ENCODE results near the gene KRT76. TPM values are rescaled to one million over a fixed set of nuclear protein-coding genes. Genes with fewer than 3 reads are reported as not detected.
"Not testable (repeated sequence)": the region's sequence is repeated elsewhere in the genome, so short reads cannot be mapped to it uniquely, and the experiment has no call there.

The KRT76 gene
- total RNA-seq, 2 donors from 2014 or later = not detected

DNA sequence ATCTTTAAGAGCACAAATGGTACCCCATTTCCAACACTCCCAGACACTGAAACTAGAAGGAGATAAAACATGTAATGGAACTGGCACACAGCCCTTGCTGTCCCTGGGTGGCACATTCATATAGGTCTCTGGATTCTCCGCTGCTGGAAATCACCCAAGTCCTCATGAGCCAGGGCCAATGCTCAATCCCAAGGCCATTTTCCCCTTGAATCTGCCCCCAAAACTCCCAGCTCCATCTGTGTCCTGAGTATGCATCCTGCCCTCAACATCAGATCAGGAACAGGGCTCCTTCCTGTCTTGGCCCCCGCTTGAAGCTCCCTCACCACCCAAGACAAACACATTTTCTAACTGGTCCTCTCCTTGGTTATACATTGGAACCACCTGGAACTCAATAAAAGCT is 24.6 kb downstream of the KRT76 start:
- Histone ChIP-seq H3K9me3 (no peaks in the 10 kb centered on the region), H3K27me3 (no peaks in the 10 kb centered on the region), H3K36me3 (no peaks in the 10 kb centered on the region), H3K4me3 (no peak overlapping the region), H3K27ac (no peak overlapping the region), H3K9ac (ENCODE audit: low read depth in 2 of 2, low read length in 2 of 2) (no peak overlapping the region), H3K4me1 (no peaks in the 10 kb centered on the region)
- intact Hi-C loops (cut with DNase I) = no loop called here
- TF ChIP-seq, protein P1, sequence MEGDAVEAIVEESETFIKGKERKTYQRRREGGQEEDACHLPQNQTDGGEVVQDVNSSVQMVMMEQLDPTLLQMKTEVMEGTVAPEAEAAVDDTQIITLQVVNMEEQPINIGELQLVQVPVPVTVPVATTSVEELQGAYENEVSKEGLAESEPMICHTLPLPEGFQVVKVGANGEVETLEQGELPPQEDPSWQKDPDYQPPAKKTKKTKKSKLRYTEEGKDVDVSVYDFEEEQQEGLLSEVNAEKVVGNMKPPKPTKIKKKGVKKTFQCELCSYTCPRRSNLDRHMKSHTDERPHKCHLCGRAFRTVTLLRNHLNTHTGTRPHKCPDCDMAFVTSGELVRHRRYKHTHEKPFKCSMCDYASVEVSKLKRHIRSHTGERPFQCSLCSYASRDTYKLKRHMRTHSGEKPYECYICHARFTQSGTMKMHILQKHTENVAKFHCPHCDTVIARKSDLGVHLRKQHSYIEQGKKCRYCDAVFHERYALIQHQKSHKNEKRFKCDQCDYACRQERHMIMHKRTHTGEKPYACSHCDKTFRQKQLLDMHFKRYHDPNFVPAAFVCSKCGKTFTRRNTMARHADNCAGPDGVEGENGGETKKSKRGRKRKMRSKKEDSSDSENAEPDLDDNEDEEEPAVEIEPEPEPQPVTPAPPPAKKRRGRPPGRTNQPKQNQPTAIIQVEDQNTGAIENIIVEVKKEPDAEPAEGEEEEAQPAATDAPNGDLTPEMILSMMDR (IDR thresholded peaks at IDR 0.05) = no peak
- DNase-seq = no peak

DNA sequence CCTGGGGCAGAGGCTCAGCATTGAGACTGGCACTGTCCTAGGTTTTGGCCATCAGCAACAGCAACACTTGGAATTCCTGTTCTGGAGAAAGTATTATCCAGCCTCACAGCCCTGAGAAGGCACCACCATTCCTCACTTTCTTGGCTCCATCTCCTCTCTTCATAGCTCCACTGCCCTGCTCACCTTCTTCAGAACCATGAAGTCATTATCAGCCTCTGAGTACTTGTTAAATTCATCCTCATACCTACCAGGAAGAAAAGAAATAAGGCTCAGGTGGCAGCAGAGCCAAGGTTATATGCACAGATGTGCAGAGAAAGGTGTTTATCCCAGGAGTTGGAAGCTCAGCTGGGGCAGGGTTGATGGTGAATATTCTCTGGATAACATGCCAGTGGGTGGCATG is 25.4 kb downstream of the KRT76 start:
- DNase-seq = no peak
- H3K27me3 ChIP-seq = no peaks in the 10 kb centered on the region
- H3K9me3 ChIP-seq = no peaks in the 10 kb centered on the region
- H3K9ac ChIP-seq (ENCODE audit: low read depth in 2 of 2, low read length in 2 of 2) = no peak overlapping the region
- TF ChIP-seq, protein P1 (IDR thresholded peaks at IDR 0.05) = no peak
- intact Hi-C loops (cut with DNase I) = no loop called here
- no peaks in the 10 kb centered on the region for H3K36me3 ChIP-seq
- no peak overlapping the region for H3K4me3 ChIP-seq
- no peak overlapping the region for H3K27ac ChIP-seq
- H3K4me1 ChIP-seq = no peaks in the 10 kb centered on the region

GRCh38 chr12:52750532-52750931 is 26.6 kb downstream of the KRT76 start:
- H3K27me3 ChIP-seq; intact Hi-C loops (cut with DNase I); H3K9me3 ChIP-seq; H3K4me3 ChIP-seq; H3K27ac ChIP-seq; DNase-seq; H3K9ac ChIP-seq (ENCODE audit: low read depth in 2 of 2, low read length in 2 of 2); H3K36me3 ChIP-seq; H3K4me1 ChIP-seq: not testable (repeated sequence)

- TF ChIP-seq, protein P1 (IDR thresholded peaks at IDR 0.05) = no peak
- no peak for DNase-seq
- H3K27me3 ChIP-seq = no peaks in the 10 kb centered on the region
Observed at GRCh38 chr12:52749827-52750226, 27.3 kb downstream of the KRT76 start.

GRCh38 chr12:52748578-52748977 is 28.6 kb downstream of the KRT76 start:
- no peak overlapping the region for H3K27ac ChIP-seq
- H3K4me3 ChIP-seq = no peak overlapping the region
- H3K4me1 ChIP-seq = no peaks in the 10 kb centered on the region
- H3K9ac ChIP-seq (ENCODE audit: low read depth in 2 of 2, low read length in 2 of 2) = no peak overlapping the region
- H3K27me3 ChIP-seq = no peaks in the 10 kb centered on the region
- no peak for DNase-seq
- intact Hi-C loops (cut with DNase I) = no loop called here
- TF ChIP-seq, protein P1 (IDR thresholded peaks at IDR 0.05) = no peak
- no peaks in the 10 kb centered on the region for H3K36me3 ChIP-seq
- no peaks in the 10 kb centered on the region for H3K9me3 ChIP-seq

More at GRCh38 chr12:52749827-52750226, 27.3 kb downstream of the KRT76 start:
- no peak overlapping the region for H3K4me3 ChIP-seq
- no peak overlapping the region for H3K9ac ChIP-seq (ENCODE audit: low read depth in 2 of 2, low read length in 2 of 2)
- no peak overlapping the region for H3K27ac ChIP-seq
- H3K36me3 ChIP-seq = no peaks in the 10 kb centered on the region
- intact Hi-C loops (cut with DNase I) = no loop called here
- H3K4me1 ChIP-seq = no peaks in the 10 kb centered on the region
- H3K9me3 ChIP-seq = no peaks in the 10 kb centered on the region

GRCh38 chr12:52745554-52745953 is 31.6 kb downstream of the KRT76 start:
- H3K9me3 ChIP-seq = no peaks in the 10 kb centered on the region
- no peak overlapping the region for H3K9ac ChIP-seq (ENCODE audit: low read depth in 2 of 2, low read length in 2 of 2)
- no peaks in the 10 kb centered on the region for H3K36me3 ChIP-seq
- TF ChIP-seq, protein P1 (IDR thresholded peaks at IDR 0.05) = no peak
- H3K4me3 ChIP-seq = no peak overlapping the region
- H3K27me3 ChIP-seq = no peaks in the 10 kb centered on the region
- intact Hi-C loops (cut with DNase I) = no loop called here
- no peak overlapping the region for H3K27ac ChIP-seq
- no peak for DNase-seq
- H3K4me1 ChIP-seq = no peaks in the 10 kb centered on the region
